Omental fat pad (tissue), 4 donors: Measurements from ENCODE around the gene GLTP. TPM values are rescaled to one million over a fixed set of nuclear protein-coding genes. Genes with fewer than 3 reads are reported as not detected.

ENCODE experiments used
- ATAC-seq: fragments of 150-250 bp; one replicate; pipeline ENCODE4 v1.9.1; 2016; ENCODE audit warnings: mild to moderate bottlenecking, moderate library complexity; ENCODE audit not compliant: low FRiP score
- DNase-seq: peaks from one replicate; pipeline ENCODE4 v3.0.0-alpha.2; 2019; ENCODE audit warnings: low spot score
- CTCF ChIP-seq, 3 donors: fragments of 450-650 bp; IDR thresholded peaks; one replicate each; pipeline ENCODE4 v1.5.1; 2016 to 2017; ENCODE audit warnings: antibody characterized with exemption in 3 of 3, mild to moderate bottlenecking in 3 of 3, moderate library complexity in 2 of 3
- total RNA-seq, 4 donors: library from RNA; depleted of rRNA; stranded (reverse); fragments of >200 nt; gene quantifications; one replicate each; pipeline ENCODE4 v1.1.0, GENCODE V29; 2016

The GLTP gene
- total RNA-seq, 4 donors from 2014 or later: 28.5 to 42.7 (median 36.5) TPM

- DNase-seq (no peak), ATAC-seq (no peak)
- TF ChIP-seq CTCF (IDR thresholded peaks at IDR 0.05): no peak
These were observed 47.6 kb downstream of the GLTP start for GRCh38 chr12:109832541-109833306.

- ATAC-seq (no peak), DNase-seq (no peak)
- no peak for TF ChIP-seq CTCF (IDR thresholded peaks at IDR 0.05)
These were observed 48.4 kb downstream of the GLTP start for GRCh38 chr12:109831929-109832328.

GRCh38 chr12:109831365-109831764 lies 49.0 kb downstream of the GLTP start:
- no peak for TF ChIP-seq CTCF (IDR thresholded peaks at IDR 0.05)
- no peak for ATAC-seq
- no peak for DNase-seq

GRCh38 chr12:109830718-109831117 lies 49.6 kb downstream of the GLTP start:
- no peak for TF ChIP-seq CTCF (IDR thresholded peaks at IDR 0.05)
- no peak for DNase-seq
- ATAC-seq: no peak

GRCh38 chr12:109830267-109830666 lies 50.1 kb downstream of the GLTP start:
- TF ChIP-seq CTCF (IDR thresholded peaks at IDR 0.05): no peak
- ATAC-seq: no peak
- no peak for DNase-seq

GRCh38 chr12:109829667-109830066 lies 50.7 kb downstream of the GLTP start:
- TF ChIP-seq CTCF (IDR thresholded peaks at IDR 0.05): no peak
- DNase-seq (no peak), ATAC-seq (no peak)
